ENCODE results near the gene CRELD1.
"Not testable (repeated sequence)": the region's sequence is repeated elsewhere in the genome, so short reads cannot be mapped to it uniquely, and the experiment has no call there.

CRELD1 gene

GRCh38 chr3:9932843-9933560 is 632 bp upstream of the CRELD1 start:
- TF ChIP-seq, protein P1, sequence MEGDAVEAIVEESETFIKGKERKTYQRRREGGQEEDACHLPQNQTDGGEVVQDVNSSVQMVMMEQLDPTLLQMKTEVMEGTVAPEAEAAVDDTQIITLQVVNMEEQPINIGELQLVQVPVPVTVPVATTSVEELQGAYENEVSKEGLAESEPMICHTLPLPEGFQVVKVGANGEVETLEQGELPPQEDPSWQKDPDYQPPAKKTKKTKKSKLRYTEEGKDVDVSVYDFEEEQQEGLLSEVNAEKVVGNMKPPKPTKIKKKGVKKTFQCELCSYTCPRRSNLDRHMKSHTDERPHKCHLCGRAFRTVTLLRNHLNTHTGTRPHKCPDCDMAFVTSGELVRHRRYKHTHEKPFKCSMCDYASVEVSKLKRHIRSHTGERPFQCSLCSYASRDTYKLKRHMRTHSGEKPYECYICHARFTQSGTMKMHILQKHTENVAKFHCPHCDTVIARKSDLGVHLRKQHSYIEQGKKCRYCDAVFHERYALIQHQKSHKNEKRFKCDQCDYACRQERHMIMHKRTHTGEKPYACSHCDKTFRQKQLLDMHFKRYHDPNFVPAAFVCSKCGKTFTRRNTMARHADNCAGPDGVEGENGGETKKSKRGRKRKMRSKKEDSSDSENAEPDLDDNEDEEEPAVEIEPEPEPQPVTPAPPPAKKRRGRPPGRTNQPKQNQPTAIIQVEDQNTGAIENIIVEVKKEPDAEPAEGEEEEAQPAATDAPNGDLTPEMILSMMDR (conservative IDR thresholded peaks at IDR 0.05), result peak; percentile 88
- H3K27ac ChIP-seq, result peak overlapping the region; percentile 99

GRCh38 chr3:9934235-9934621 is 594 bp downstream of the CRELD1 start:
- TF ChIP-seq, protein P1 (conservative IDR thresholded peaks at IDR 0.05), result peak; percentile 35
- peak overlapping the region; percentile 99 for H3K27ac ChIP-seq

GRCh38 chr3:9934993-9935392 is 1.4 kb downstream of the CRELD1 start:
- TF ChIP-seq, protein P1 (conservative IDR thresholded peaks at IDR 0.05), result no peak
- peak overlapping the region; percentile 99; the same call in 1 of the 2 replicates for H3K27ac ChIP-seq

GRCh38 chr3:9935966-9936510 is 2.4 kb downstream of the CRELD1 start:
- H3K27ac ChIP-seq, result no peak overlapping the region; the same call in 1 of the 2 replicates
- TF ChIP-seq, protein P1 (conservative IDR thresholded peaks at IDR 0.05), result no peak

DNA sequence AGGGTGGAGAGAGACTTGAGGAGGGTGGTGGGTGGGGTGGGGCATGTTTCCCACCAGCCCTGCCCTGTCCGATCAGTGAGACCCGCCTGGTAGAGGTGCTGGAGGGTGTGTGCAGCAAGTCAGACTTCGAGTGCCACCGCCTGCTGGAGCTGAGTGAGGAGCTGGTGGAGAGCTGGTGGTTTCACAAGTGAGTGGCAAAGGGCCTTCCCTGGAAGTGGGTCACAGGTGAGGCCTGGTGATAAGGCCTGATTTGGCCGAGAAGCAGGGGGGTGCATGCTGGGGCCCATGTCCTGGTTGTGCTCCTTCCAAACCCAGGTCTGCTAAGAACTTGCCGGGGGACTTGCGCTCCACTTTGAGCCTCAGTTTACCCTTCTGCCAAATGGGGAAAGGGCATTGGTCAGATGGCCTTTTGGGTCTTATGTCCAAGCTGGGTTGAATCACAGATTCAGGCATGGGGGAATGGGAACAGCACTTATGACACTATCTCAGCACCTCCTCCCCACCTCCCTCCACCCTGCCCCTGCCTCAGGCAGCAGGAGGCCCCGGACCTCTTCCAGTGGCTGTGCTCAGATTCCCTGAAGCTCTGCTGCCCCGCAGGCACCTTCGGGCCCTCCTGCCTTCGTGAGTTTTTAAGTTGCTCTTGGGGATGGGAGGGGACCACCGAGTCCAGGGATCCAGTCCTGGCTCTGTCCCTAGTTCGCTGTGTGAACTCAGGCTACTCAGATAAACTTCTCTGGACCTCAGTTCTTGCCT is 4.0 kb downstream of the CRELD1 start:
- TF ChIP-seq, protein P1 (conservative IDR thresholded peaks at IDR 0.05), result no peak
- H3K27ac ChIP-seq, result no peak overlapping the region

GRCh38 chr3:9938966-9939365 is 5.3 kb downstream of the CRELD1 start:
- TF ChIP-seq, protein P1 (conservative IDR thresholded peaks at IDR 0.05), result no peak
- no peak overlapping the region for H3K27ac ChIP-seq

DNA sequence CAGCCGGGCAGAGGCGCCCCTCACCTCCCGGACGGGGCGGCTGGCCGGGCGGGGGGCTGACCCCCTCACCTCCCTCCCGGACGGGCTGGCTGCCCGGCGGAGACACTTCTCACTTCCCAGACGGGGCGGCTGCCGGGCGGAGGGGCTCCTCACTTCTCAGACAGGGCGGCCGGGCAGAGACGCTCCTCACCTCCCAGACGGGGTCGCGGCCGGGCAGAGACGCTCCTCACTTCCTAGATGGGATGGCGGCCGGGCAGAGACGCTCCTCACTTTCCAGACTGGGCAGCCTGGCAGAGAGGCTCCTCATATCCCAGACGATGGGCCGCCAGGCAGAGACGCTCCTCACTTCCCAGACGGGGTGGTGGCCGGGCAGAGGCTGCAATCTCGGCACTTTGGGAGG is 6.3 kb downstream of the CRELD1 start:
- H3K27ac ChIP-seq, result not testable (repeated sequence)
